ENCODE results near the gene SMPD1. TPM values are rescaled to one million over a fixed set of nuclear protein-coding genes. Genes with fewer than 3 reads are reported as not detected.
A peak's percentile ranks its signal among the peaks of the same experiment; 100 is the strongest.

The SMPD1 gene
- total RNA-seq, 1 experiment from 2014 or later = 4.5 TPM

GRCh38 chr11:6362873-6363678 is 27.2 kb upstream of the SMPD1 start:
- WGBS (ENCODE audit: extremely low coverage, insufficient read length, low lambda C conversion rate) = no CpG with 5 or more reads among the region's 6 CpGs
- no peak overlapping the region for H3K14ac ChIP-seq (ENCODE audit: insufficient read depth, low read length)

More at GRCh38 chr11:6362873-6363678, 27.2 kb upstream of the SMPD1 start:
- H3K4me1 ChIP-seq (ENCODE audit: insufficient read depth, low read length) = no peaks in the 10 kb centered on the region
- no peak overlapping the region for H2AK5ac ChIP-seq (ENCODE audit: insufficient read length, low read length)
- H2BK5ac ChIP-seq (ENCODE audit: insufficient read length, low read length) = no peak overlapping the region
- Mint-ChIP-seq H3K9me3 (no peaks in the 10 kb centered on the region), H3K36me3 (ENCODE audit: insufficient read depth in 1 of 3, low read depth in 3 of 3) (no peaks in the 10 kb centered on the region), H3K27ac (no peak overlapping the region), H3K4me3 (no peak overlapping the region), H3K27me3 (ENCODE audit: low read depth) (no peaks in the 10 kb centered on the region; the same call in 1 of the 2 replicates), H3K4me1 (peaks cover 4 to 5% of the 10 kb centered on the region in 2 experiments)
- no peak overlapping the region for H4K8ac ChIP-seq (replicated peaks; ENCODE audit: insufficient read length, low read depth, low read length)
- H3K4me2 ChIP-seq (ENCODE audit: insufficient read depth, insufficient read length, low read length) = no peak overlapping the region
- H2BK20ac ChIP-seq (ENCODE audit: low read depth, low read length, poor library complexity, severe bottlenecking) = no peak overlapping the region
- no peak overlapping the region for H3K9ac ChIP-seq (ENCODE audit: extremely low read depth, insufficient read length, low read length)
- no peak overlapping the region for H2BK120ac ChIP-seq (ENCODE audit: low read depth, low read length, poor library complexity, severe bottlenecking)
- H3K4ac ChIP-seq (ENCODE audit: low read depth, low read length) = no peak overlapping the region
- no peak overlapping the region for H3K27ac ChIP-seq (ENCODE audit: insufficient read length, low read depth, low read length)
- H4K5ac ChIP-seq (ENCODE audit: insufficient read length, low read depth, low read length) = no peak overlapping the region
- no peaks in the 10 kb centered on the region for H3K23me2 ChIP-seq (ENCODE audit: insufficient read length, low read depth, low read length, poor library complexity, severe bottlenecking)
- H2BK12ac ChIP-seq (ENCODE audit: insufficient read length, low read depth, low read length) = no peak overlapping the region
- H3K79me2 ChIP-seq (ENCODE audit: insufficient read depth, low read length) = no peaks in the 10 kb centered on the region
- H4K91ac ChIP-seq (ENCODE audit: insufficient read length, low read depth, low read length) = no peak overlapping the region
- H4K20me1 ChIP-seq (ENCODE audit: control insufficient read depth, insufficient read depth, insufficient read length) = no peaks in the 10 kb centered on the region
- H3T11ph ChIP-seq (ENCODE audit: low read length) = no peak overlapping the region
- H3K23ac ChIP-seq (ENCODE audit: insufficient read length, low read depth, low read length) = no peak overlapping the region
- no peaks in the 10 kb centered on the region for H3K27me3 ChIP-seq (ENCODE audit: insufficient read depth, low read length)
- no peaks in the 10 kb centered on the region for H3K79me1 ChIP-seq (ENCODE audit: insufficient read depth, low read depth, low read length, poor library complexity, severe bottlenecking)
- H2AFZ ChIP-seq (ENCODE audit: low read length) = no peak overlapping the region
- no peaks in the 10 kb centered on the region for H3K9me3 ChIP-seq (ENCODE audit: control insufficient read depth, low read depth, low read length)
- no peak overlapping the region for H3K56ac ChIP-seq (ENCODE audit: insufficient read length, low read depth, low read length)
- no peak overlapping the region for H2BK15ac ChIP-seq (ENCODE audit: low read depth, low read length)
- peak; percentile 92 for DNase-seq
- TF ChIP-seq CTCF (conservative IDR thresholded peaks at IDR 0.05) = peak; percentile 93
- no peak overlapping the region for H3K18ac ChIP-seq (ENCODE audit: insufficient read length, low read depth, low read length)

Measured in H9 (cell line).